ENCODE results near the gene PMM1.
A peak's percentile ranks its signal among the peaks of the same experiment; 100 is the strongest.
"Not testable (repeated sequence)": the region's sequence is repeated elsewhere in the genome, so short reads cannot be mapped to it uniquely, and the experiment has no call there.

Gene PMM1

DNA sequence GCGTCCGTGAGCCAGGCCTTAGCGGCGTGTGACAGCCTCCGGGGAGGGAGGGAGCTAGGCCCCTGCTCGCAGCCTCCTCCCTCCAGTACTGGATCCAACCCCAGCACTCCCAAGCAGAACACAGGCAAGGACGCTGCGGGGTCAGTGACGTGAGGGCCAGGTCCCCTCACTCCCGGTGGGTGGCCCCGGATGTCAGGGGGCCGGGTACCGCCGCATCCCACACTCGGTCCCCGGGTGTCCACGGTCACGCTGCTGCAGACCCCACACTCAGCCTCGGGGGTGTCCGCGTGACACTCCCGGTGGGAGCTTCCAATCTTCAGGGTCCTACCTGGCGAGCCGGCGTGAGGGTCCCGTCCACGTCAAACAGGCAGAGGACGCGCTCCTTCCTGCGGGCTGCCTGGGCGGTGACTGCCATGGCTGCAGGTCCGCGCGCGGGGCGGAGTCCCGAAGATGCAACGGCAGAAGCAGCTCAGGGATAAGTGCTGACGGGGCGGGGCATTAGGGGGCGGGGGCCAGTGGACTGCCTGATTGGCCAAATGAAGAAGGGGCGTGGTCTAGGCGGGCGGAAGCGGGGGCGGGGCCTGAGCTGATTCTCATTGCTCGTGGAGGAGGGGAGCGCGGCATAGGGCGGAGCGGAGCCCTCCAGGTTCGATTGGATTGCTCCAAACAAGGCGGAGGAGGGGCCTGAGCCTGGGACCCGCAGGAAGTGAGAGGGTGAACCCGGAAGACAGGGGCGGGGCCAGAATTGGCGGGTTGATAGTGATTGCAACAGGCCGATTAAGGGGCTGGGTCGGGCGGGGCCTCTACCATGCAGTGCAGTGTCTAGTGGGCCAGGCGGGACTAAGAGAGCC lies at the start of gene PMM1:
Gene PMM1 (minus strand): TSS at position 450 of the 851 bp plus-strand sequence. CDS start 35 bp downstream, at position 415.
- Mint-ChIP-seq H3K9me3 (no peaks in the 10 kb centered on the region), H3K27me3 (no peaks in the 10 kb centered on the region), H3K4me1 (peaks cover 24% of the 10 kb centered on the region), H3K27ac (peak within 1 kb of the TSS; percentile 70), H3K36me3 (no peaks in the 10 kb centered on the region), H3K4me3 (peak within 1 kb of the TSS; percentile 95)

DNA sequence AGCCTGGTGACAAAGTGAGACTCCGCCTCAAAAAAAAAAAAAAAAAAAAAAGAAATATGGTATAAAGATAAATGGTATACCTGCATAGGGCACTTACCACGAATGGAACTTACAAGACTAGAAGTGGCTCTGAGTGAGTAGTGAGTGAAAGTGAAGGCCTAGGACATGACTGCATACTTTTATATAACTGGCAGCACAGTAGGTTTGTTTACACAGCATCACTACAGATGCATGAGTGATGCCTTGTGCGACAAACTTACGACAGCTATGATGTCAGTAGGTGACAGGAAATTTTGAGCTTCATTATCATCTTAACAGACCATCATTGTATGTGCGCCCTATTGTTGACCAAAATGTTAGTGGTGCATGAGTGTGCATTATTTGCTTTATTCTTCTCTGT lies 49.1 kb upstream of the PMM1 start:
- Mint-ChIP-seq H3K27me3 (no peaks in the 10 kb centered on the region), H3K27ac (peak overlapping the region; percentile 46), H3K4me1 (peaks cover 22% of the 10 kb centered on the region), H3K4me3 (no peak overlapping the region), H3K36me3 (peaks cover 21% of the 10 kb centered on the region), H3K9me3 (no peaks in the 10 kb centered on the region)

DNA sequence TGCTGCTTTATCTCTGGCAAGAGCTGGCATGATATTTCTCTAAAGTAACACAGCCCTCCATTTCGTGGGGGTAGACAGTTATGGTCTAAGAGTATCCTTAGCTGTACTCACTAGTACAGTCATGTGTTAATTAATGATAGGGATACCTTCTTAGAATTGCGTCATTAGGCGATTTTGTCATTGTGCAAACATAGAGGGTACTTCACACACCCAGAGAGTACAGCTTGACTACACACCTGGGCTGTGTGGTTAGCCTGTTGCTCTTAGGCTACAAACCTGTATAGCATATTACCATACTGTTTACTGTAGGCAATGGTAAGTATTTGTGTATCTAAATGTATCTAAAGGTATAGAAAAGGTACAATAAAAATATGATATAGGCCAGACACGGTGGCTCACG lies 48.5 kb upstream of the PMM1 start:
- Mint-ChIP-seq H3K27me3 (no peaks in the 10 kb centered on the region), H3K4me1 (peaks cover 22% of the 10 kb centered on the region), H3K36me3 (peaks cover 21% of the 10 kb centered on the region), H3K27ac (no peak overlapping the region), H3K9me3 (no peaks in the 10 kb centered on the region), H3K4me3 (no peak overlapping the region)

DNA sequence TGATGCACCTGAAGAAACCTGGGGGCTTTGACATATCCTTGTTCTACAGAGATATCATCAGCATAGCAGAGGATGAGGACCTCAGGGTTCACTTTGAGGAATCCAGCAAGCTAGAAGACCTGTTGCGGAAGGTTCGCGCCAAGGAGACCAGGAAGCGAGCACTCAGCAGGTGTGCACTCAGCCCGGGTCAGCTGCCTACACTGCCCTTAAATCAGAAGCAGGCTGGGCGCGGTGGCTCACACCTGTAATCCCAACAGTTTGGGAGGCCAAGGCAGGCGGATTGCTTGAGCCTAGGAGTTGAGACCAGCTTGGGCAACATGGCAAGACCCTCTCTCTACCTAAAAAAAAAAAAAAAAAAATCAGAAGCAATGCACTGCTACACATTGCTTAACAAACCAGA lies 48.0 kb upstream of the PMM1 start:
- H3K36me3 Mint-ChIP-seq: peaks cover 21% of the 10 kb centered on the region

DNA sequence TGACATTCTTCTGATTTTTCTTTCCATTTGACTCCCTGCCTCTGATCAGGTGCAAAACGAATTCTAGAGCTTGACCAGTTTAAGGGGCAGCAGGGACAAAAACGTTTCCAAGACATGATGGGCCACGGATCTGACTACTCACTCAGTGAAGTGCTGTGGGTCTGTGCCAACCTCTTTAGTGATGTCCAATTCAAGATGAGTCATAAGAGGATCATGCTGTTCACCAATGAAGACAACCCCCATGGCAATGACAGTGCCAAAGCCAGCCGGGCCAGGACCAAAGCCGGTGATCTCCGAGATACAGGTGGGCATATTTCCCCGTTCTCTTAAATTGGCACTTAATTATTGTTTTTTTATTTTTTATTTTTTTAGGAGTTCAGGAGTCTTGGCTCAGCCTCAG lies 46.8 kb upstream of the PMM1 start:
- Mint-ChIP-seq H3K4me1 (peaks cover 9% of the 10 kb centered on the region), H3K36me3 (peaks cover 16% of the 10 kb centered on the region), H3K4me3 (no peak overlapping the region), H3K27me3 (no peaks in the 10 kb centered on the region), H3K27ac (peak overlapping the region; percentile 62), H3K9me3 (no peaks in the 10 kb centered on the region)

More for the DNA sequence above, 48.0 kb upstream of the PMM1 start:
- not testable (repeated sequence) for H3K27ac Mint-ChIP-seq, H3K4me3 Mint-ChIP-seq, H3K27me3 Mint-ChIP-seq, H3K9me3 Mint-ChIP-seq
- peaks cover 18% of the 10 kb centered on the region for H3K4me1 Mint-ChIP-seq

DNA sequence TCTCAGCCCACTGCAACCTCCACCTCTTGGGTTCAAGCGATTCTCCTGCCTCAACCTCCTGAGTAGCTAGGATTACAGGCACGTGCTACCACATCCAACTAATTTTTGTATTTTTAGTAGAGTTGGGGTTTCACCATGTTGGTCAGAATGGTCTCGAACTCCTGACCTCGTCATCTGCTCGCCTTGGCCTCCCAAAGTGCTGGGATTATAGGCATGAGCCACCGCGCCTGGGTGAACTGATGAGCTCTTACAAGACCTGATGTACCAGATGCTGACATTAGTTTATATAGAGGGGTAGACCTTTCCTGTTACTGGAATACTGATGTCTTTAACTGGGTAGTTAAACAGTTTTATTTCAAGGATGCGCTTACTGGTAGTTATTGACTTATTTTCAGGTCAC lies 45.0 kb upstream of the PMM1 start:
- H3K36me3 Mint-ChIP-seq: peaks cover 12% of the 10 kb centered on the region
- H3K4me1 Mint-ChIP-seq, H3K27me3 Mint-ChIP-seq, H3K27ac Mint-ChIP-seq, H3K9me3 Mint-ChIP-seq, H3K4me3 Mint-ChIP-seq: not testable (repeated sequence)

DNA sequence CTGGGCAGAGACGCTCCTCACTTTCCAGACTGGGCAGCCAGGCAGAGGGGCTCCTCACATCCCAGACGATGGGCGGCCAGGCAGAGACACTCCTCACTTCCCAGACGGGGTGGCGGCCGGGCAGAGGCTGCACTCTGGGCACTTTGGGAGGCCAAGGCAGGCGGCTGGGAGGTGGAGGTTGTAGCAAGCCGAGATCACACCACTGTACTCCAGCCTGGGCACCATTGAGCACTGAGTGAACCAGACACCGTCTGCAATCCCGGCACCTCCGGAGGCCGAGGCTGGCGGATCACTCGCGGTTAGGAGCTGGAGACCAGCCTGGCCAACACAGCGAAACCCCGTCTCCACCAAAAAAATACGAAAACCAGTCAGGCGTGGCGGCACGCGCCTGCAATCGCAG lies 42.0 kb upstream of the PMM1 start:
- not testable (repeated sequence) for H3K27me3 Mint-ChIP-seq, H3K9me3 Mint-ChIP-seq, H3K27ac Mint-ChIP-seq, H3K4me3 Mint-ChIP-seq
- H3K4me1 Mint-ChIP-seq: peaks cover 23% of the 10 kb centered on the region
- peaks cover 16% of the 10 kb centered on the region for H3K36me3 Mint-ChIP-seq

DNA sequence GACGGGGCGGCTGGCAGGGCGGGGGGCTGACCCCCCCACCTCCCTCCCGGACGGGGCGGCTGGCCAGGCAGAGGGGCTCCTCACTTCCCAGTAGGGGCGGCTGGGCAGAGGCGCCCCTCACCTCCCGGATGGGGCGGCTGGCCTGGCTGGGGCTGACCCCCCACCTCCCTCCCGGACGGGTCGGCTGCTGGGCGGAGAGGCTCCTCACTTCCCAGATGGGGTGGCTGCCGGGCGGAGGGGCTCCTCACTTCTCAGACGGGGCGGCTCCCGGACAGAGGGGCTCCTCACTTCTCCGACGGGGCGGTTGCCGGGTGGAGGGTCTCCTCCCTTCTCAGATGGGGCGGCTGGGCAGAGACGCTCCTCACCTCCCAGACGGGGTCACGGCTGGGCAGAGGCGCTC lies 41.5 kb upstream of the PMM1 start:
- not testable (repeated sequence) for H3K9me3 Mint-ChIP-seq, H3K27me3 Mint-ChIP-seq, H3K4me3 Mint-ChIP-seq, H3K27ac Mint-ChIP-seq
- H3K4me1 Mint-ChIP-seq: peaks cover 23% of the 10 kb centered on the region
- H3K36me3 Mint-ChIP-seq: peaks cover 16% of the 10 kb centered on the region

DNA sequence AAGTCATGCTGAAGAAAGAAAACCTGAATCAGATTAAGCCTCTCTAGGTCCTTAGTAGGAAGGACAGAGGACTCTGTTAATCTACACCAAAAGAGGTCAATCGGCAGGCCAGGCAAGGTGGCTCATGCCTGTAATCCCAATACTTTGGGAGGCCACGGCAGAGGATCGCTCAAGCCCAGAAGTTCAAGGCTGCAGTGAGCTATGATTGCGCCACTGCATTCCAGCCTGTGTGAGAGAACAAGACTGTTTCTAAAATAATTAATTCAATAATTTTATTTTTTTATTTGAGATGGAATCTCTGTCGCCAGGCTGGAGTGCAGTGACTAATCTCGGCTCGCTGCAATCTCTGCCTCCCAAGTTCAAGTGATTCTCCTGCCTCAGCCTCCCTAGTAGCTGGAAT lies 35.9 kb upstream of the PMM1 start:
- Mint-ChIP-seq H3K27ac (no peak overlapping the region), H3K27me3 (no peaks in the 10 kb centered on the region), H3K36me3 (peaks cover 22% of the 10 kb centered on the region), H3K9me3 (no peaks in the 10 kb centered on the region), H3K4me1 (peaks cover 30% of the 10 kb centered on the region), H3K4me3 (no peak overlapping the region)

DNA sequence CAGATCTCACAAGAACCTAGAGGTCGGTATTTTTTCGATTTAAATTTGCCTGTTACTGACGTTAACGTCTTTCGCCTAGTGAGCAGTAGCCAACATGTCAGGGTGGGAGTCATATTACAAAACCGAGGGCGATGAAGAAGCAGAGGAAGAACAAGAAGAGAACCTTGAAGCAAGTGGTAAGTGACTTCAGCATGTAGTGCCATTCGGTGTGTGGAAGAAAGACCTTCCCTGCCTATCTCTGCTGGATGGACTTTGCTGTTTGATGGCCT lies 32.2 kb upstream of the PMM1 start:
- Mint-ChIP-seq H3K36me3 (peaks cover 20% of the 10 kb centered on the region), H3K4me1 (peaks cover 33% of the 10 kb centered on the region), H3K27me3 (no peaks in the 10 kb centered on the region), H3K9me3 (no peaks in the 10 kb centered on the region), H3K27ac (peak overlapping the region; percentile 100), H3K4me3 (peak overlapping the region; percentile 100)

DNA sequence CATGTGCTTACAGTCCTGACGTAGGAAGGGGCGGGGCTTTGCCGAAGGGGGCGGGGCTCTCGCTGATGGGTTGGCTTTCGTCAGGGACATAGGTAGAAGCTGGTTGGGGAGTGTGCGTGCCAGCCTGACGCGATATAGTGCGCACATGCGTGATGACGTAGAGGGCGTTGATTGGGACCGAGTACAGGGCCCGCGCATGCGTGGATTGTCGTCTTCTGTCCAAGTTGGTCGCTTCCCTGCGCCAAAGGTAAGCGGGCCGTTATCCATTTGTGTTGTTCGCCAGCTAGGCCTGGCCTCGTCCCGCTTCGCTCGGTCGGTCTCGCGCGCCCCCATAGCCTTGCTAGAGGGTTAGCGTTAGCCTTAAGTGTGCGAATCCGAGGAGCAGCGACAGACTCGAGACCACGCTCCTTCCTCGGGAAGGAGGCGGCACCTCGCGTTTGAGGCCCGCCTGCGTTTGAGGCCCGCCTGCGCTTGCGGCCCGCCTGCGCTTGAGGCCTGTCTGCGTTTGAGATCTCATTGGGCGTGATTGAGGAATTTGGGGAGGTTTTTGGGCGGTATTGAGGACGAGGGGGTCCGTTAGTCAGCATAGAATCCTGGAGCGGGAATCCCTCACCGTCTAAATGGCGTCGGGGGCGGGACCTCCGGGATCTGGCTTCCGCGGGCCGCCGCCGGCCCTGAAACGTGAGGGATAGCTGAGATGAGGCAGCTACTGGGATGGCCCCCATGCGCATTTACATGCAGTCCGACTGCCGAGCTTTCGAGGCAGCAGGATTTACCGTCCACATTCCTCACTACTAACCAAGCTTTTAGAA lies 31.7 kb upstream of the PMM1 start, which contains the start of gene XRCC6:
Gene XRCC6 (plus strand): TSS at position 197 of the 812 bp plus-strand sequence. CDS start 710 bp downstream, outside the sequence.
- Mint-ChIP-seq H3K27ac (peak within 1 kb of the TSS; percentile 100), H3K36me3 (peaks cover 20% of the 10 kb centered on the region), H3K4me1 (peaks cover 38% of the 10 kb centered on the region), H3K27me3 (no peaks in the 10 kb centered on the region), H3K4me3 (peak within 1 kb of the TSS; percentile 100), H3K9me3 (no peaks in the 10 kb centered on the region)

DNA sequence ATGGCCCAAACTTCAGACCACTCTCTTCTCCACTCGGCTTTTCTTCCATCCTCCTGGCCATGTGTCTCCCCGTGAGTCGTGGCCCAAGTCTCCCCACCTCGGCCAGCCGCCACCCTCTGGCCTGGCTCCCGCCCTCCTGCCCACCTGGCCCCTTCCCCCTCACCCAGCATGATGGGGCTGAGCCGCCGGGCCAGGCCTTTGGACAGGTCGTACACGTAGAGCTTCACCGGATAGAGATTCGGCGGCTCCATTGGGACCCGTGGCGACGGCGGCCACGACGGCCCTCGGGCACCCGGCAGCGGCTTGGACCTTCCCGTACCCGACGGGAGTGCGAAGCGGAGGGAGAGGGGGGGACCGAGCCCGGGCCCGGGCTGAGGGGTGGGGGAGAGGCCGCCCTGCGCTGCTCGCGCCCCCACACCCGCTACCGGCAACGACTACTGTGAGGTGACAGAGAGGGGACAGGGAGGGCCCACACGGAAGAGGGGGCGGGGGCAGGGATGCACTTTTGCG lies 31.0 kb upstream of the PMM1 start, which contains the start of gene DESI1:
Gene DESI1 (minus strand): TSS at position 455 of the 510 bp plus-strand sequence. CDS start 204 bp downstream, at position 251.
- H3K36me3 Mint-ChIP-seq: peaks cover 20% of the 10 kb centered on the region
- no peaks in the 10 kb centered on the region for H3K9me3 Mint-ChIP-seq
- H3K4me1 Mint-ChIP-seq: peaks cover 40% of the 10 kb centered on the region

DNA sequence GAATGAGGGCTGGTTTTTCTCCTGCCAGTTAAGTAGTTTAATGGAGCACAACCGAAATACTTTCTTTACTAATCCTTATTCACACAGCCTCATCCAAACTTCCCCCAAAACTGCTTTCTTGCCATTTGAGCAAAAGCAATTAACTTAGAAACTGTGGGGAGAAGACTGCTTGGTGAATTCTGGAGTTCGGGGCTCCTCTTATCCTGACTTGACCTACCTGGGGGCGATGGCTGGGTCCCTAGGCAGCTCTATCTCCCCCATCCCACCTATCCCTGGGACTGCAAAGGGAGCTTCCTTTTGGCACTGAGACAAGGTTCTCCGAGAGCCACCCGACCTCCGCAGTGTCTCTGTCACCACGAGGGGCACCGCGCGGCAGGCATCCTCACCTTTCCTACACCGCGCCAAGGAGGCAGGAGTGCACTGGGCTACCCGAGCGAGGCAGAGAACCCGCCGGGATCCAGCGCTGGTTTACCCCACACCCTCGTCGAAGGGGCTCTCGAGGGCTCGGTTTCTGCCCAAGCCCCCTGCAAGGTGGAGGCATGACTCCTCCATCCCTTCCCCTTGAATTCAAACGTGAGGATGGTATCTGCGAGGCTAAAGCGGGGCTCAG lies 30.4 kb upstream of the PMM1 start:
- Mint-ChIP-seq H3K27me3 (no peaks in the 10 kb centered on the region), H3K4me3 (peak overlapping the region; percentile 100), H3K9me3 (no peaks in the 10 kb centered on the region), H3K4me1 (peaks cover 36% of the 10 kb centered on the region), H3K27ac (peak overlapping the region; percentile 100), H3K36me3 (peaks cover 20% of the 10 kb centered on the region)

More for the DNA sequence above, 31.0 kb upstream of the PMM1 start, which contains the start of gene DESI1:
- Mint-ChIP-seq H3K27ac (peak within 1 kb of the TSS; percentile 100), H3K27me3 (no peaks in the 10 kb centered on the region), H3K4me3 (peak within 1 kb of the TSS; percentile 100)

DNA sequence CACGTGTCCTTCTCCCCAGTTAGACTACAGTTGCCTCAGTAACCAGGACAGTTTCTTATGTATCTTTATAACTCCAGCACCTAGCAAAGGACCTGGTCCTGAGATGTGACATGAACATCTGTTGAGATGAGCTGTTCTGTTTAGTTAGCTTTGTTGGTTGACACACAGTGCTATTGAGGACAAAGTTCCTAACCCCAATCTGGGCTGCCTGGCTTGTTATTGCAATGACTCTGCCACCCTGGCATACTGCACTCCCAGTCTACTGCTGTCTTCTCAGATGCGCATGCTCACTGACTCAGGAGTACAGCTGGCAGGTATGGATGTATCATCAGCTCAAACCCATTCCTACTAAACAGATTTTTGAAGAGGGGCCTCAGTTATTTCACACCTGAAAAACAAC lies 23.8 kb upstream of the PMM1 start:
- no peak overlapping the region for H3K4me3 Mint-ChIP-seq
- H3K27me3 Mint-ChIP-seq: no peaks in the 10 kb centered on the region
- peaks cover 24% of the 10 kb centered on the region for H3K4me1 Mint-ChIP-seq
- no peaks in the 10 kb centered on the region for H3K9me3 Mint-ChIP-seq
- H3K36me3 Mint-ChIP-seq: peaks cover 5% of the 10 kb centered on the region
- no peak overlapping the region for H3K27ac Mint-ChIP-seq

DNA sequence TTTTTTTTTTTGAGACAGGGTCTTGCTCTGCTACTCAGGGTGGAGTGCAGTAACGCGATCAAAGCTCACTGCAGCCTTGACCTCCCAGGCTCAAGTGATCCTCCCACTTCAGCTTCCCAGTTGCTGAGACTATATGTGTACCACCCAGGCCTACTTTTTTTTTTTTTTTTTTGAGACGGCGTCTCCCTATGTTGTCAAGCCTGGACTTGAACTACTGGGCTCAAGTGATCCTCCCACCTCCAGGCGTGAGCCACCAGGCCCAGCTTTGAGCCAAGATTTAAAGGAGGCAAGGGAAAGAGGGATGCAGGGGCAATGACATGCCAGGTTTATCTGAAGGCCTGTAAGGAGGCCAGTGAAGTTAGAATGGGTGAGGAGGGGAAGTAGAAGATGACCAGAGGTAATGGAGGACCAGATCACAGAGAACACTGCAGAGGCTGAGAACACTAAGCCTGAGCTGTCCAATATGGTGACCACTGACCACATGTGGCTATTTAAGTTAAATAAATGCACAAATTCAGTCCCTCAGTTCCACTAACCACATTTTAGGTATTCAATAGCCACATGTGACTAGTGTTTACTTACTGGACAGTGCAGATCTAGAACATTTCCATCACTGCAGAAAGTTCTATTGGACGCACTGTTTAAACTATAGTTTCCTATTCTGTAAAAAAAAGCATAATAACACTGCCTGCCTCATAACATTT lies 23.1 kb upstream of the PMM1 start:
- Mint-ChIP-seq H3K27ac (no peak overlapping the region), H3K4me1 (peaks cover 21% of the 10 kb centered on the region), H3K27me3 (no peaks in the 10 kb centered on the region), H3K9me3 (no peaks in the 10 kb centered on the region), H3K4me3 (no peak overlapping the region), H3K36me3 (peaks cover 10% of the 10 kb centered on the region)
